AG20443 (cell line): ENCODE data around the gene ASTN2.

Source experiments
- DNase-seq: peaks from one replicate; pipeline ENCODE4 v3.0.0; 2012; ENCODE audit warnings: low spot score, mixed read lengths

The ASTN2 gene

DNA sequence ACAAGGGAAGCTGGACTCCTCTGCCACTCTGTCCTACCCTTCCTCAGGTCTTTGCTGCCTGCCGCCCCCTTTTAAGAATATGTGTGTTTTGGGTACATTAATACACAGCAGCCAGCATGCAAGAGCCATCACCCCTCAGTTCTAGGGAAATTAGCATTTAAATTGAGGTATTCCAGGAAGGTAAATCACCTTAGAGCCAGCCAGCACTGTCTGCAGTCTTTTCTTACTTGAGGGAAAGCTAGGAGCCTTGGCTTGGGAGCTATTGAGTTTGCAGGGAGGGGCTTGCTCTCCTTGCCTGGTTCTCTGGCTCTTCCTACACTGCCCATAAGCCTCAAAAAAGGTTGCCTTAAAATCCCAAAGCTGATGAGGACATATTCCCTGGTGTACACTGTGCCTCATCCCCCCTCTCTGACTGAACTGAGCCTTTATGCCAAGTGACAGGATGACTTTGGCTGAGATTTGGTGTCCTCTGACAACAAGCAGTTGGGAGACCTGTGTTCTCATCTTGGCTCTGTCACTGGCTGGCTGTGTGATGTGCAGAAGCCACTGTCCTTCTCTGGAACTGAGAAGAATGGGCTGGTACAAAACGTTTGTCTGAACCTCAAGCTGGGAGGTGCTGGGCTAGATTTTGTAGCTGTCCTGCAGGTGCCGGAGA is 673.6 kb downstream of the ASTN2 start:
- DNase-seq, result no peak

DNA sequence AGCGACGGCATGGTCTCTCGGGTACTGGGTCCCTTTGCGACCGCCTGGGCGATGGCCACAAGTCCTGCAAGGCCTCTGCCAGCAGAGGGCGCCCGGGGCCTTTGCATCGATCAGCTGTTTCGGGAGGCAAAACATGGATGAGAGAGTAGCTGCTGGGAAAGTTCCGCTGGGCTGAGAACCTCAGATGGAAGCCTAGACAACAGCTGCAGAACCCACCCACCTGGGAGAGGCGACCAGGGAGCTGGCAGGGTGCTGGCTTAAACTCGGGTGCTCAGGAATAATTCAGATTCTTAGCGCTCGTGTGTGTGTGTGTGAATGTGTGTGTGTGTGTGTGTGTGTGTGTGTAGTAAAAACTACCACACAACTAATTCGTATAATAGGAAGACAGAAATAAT is 677.7 kb downstream of the ASTN2 start:
- DNase-seq, result peak; percentile 95

DNA sequence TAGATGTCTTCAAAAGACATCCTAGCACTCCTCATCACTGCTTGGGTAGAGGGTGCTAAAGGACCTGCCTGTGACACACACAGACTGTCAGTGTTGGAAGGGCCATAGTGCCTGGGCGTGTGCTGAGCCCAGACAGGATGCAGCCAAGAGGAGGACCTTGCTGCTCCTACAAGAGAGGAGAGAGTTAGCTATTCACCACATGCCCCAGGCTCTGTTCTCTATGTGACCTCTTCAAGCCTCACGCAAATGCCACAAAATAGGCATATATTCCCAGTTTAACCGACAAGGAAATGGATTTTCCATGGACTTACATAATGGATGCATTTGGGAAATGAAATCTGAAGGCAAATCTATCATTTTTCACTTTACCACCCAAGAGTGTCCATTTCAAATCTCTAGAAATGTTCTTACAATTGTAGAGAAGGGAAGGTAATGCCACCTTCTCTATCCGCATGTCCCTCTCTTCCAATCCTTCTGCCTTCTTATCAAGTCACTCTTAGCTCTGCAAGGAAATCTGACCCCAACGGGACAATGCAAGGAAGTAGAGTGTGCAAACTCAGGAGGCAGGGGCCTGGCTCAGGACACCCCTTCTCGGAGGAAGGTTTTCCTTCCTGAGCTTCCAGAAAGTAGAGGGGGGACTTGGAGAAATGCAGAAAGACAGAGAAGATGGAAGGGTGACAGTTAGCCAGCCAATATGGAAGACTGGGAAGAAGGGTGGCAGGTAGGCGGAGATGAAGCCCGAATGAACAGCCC is 678.3 kb downstream of the ASTN2 start:
- DNase-seq, result no peak

DNA sequence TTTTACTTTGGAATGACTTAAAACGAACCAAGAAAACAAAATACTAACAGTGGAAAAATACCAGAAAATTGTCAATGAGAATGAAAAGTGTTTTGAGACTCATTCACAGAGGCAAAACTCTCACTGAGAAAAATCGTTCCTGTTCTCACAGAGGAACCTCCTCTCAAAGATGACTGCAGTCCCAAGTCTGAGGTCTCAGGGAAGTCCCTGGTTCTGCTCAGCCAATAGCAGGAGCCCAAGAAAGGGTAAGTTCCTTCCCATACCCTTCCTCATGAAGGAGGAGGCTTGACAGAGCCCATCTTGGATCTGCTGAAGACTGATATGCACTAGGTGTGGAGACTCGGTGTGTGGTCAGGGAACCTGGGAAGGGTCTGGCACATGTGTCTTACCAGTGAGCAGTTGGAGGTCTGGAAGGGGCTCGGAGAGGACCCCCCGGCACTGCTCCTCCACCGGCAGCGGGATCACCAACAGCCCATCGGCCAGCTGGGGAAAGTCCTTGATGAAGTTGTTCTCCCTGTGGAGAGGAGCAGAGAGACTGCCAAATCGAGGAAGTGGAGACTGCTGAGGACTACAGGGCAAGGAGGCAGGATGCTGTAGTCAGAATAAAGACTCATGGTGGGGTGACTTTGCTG is 681.7 kb downstream of the ASTN2 start:
- DNase-seq, result no peak

DNA sequence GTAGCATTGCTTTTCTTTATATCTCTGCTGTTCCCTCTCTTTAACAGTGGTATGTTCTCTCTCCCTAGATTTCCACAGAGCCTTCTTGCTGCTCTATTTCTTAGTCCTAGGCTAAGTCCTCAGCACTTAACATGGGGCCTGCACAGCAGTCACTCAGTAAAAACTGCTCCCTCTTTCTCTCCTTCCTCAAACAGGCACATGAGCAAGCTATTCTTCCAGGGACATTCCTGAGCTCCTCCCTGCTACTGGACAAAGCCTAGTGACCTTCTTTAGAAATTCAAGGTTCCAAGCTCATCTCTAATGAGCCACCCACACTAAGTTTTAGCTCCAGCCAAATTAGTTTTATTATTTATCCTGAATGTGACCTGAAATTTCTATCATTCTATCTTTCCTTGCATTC is 688.3 kb downstream of the ASTN2 start:
- no peak for DNase-seq

DNA sequence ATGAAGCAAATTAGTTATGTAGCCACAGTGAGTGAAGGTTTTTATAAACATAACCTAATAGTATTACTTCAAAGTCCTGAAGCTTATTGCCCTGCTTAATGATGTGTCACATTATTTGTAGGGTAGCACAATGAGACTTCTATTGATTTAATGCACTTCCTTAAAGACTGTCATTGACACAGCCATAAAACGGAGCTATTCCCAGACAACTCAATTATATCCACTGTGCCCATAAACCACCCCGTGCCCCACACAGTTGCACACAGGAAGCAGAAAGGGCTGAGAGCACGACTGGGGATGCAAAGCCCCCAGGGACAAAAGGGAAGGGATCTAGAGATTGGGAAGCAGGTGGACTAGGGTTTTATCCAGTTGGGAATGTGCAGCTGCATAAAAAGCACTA is 690.7 kb downstream of the ASTN2 start:
- no peak for DNase-seq

DNA sequence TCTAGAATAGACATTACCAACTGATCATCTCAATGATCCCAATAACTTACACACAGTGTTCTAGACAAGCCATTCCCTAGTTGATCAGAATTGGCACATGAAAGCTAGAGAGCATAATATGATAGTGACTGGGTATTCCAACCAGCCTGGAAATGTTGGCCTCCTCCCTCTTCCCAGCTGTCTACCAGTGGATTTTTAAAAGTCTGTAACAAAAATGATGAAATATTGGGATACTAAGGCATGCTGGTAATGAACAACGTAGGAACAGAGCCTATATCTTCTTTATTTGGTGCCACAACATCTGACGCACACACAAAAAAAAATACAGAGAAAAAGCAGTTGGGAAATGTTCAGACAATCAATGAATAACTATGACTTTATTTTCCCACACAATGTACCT is 692.9 kb downstream of the ASTN2 start:
- no peak for DNase-seq

DNA sequence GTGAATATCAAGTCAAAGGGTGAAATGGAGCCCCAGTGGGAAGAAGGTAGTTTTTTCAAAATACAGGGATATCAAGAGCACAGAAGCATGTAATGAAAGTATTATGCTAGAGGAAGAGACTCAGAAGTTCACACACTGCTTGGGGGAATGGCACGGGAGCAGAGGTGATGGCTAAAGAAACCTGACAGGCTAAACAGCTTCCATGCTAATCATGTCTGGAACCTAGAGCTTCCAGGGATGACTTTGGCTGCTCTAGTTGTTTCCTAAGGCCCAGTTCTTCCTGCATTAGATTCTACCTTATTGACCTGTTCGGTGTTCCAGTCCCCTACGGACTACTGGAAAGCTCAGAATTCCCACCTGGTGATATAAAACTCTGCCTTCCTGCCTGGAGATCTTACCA is 693.4 kb downstream of the ASTN2 start:
- DNase-seq, result no peak

DNA sequence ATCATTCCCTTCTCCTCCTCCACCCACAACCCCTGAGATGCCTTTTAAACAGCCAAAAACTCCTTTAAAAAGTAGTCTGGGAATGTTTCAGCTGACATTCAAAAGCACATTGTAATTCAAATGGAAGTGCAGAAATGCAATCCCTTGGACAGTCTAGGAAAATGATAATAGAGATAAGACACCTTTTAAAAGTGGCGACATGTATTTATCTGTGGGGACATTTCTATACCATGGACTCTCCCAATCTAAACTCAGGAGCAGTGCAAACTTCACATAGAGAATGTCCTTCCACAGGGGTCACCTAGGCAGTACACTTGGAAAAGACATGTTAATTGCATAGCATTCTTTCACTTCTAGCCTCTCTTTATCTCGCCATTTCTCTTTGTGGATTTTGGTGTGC is 694.7 kb downstream of the ASTN2 start:
- DNase-seq, result no peak

DNA sequence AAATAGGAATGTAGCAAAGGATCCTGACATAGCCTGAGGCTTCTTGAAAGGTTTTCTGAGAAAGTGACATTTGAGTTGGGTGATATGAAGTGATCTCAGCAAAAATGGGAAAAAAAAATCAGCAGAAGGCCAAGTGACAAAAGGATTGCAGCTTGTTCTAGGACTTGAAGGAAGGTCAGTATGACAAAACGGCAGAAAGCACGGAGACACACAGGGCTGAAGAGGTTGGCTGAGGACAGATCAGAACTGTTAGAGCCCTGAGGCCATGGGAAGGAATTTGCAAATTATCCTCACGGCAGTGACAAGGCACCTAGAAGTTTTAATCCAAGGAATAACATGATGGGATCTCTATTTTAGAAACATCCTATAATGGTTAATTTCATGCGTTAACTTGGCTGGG is 696.7 kb downstream of the ASTN2 start:
- DNase-seq, result no peak

DNA sequence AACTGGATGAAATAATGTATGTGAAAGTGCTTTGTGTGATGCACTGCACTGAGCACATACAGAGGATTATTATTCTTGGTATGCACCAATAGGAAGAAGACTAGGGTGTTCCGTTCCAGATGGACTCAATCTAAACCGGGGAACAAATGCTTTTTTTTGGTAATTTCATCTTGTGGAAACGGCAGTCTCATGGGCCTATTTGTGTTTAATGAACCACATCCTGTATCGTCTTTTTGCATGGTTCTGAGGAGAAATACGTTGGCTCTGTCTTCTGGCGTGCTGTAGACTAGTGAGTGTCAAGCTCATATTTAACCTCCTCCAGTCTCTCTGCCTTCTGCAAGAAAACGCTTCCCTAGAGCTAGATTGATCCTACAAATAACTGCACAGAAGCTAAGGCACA is 697.7 kb downstream of the ASTN2 start:
- DNase-seq, result peak; percentile 44

DNA sequence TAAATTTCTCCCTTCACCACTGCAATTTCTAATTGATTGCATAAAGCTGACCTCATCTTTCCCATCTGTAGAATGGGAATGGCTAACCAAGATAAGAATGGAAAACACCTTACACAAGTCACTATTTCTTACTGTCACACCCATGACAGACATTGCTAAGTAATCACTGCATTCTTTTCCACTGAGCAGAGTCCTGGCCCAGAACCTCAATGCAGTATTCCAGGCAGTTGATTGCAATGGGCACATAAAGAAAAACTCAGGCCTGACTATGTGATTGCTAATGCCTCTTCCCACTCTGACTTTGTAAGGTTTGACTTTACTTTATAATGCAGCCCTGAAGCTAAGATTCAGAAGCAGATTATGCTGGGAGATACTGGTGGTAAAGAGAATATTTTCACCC is 698.4 kb downstream of the ASTN2 start:
- DNase-seq, result peak; percentile 22

DNA sequence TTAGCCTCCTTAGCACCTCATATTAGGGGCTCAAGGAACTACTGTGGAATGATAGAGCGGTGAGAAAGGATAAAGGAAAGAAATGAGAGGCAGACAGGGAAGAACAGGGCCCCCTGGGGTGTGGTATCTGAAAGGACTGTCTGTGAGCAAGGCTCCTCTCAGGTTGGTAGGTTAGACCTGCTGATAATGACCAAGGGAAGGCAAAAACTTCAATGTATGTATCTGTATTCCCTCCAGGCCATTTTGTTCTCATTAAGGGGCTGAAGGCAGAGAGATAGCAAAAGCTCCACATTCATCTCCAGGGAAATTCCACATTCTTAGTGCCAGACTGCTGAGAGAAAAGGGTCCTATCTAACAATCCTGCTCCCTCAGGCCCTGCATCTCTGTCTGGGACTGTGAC is 699.1 kb downstream of the ASTN2 start:
- no peak for DNase-seq

DNA sequence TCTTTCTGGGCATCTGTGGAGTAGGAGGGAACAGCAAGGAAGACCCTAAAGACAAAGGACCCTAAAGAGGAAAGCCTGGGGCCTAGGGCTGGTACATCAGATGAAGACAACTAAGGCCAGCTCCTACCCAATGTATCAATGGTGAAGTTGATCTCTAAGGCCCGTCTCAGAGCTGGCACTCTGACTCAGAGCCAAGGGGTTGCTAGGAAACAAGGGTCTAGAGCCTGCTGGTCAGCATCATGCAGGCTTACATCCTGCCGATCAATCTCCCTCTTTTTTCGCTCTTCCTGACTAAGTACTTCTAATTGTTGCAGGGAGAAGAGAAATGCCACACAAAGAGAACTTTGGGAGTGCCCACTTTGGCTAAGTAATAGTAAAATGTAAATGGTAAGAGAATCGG is 701.6 kb downstream of the ASTN2 start:
- DNase-seq, result no peak

DNA sequence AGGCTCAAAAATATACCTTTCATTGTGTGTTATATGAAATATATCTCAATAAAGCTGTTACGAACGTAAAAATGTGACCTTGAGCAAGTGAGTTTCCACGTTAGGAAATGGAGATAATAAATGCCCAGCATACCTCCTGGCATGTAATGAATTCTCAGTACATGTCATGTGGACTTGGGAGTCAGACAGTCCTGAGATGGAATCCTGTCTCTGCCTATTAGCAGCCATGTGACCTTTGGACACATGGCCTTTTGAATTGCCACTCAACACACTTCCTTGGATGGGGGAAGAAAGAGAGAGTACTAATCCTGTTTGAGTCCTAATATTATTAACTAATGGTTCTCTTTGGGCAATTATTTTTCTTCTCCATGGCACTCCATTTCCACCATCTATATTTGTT is 702.1 kb downstream of the ASTN2 start:
- no peak for DNase-seq

DNA sequence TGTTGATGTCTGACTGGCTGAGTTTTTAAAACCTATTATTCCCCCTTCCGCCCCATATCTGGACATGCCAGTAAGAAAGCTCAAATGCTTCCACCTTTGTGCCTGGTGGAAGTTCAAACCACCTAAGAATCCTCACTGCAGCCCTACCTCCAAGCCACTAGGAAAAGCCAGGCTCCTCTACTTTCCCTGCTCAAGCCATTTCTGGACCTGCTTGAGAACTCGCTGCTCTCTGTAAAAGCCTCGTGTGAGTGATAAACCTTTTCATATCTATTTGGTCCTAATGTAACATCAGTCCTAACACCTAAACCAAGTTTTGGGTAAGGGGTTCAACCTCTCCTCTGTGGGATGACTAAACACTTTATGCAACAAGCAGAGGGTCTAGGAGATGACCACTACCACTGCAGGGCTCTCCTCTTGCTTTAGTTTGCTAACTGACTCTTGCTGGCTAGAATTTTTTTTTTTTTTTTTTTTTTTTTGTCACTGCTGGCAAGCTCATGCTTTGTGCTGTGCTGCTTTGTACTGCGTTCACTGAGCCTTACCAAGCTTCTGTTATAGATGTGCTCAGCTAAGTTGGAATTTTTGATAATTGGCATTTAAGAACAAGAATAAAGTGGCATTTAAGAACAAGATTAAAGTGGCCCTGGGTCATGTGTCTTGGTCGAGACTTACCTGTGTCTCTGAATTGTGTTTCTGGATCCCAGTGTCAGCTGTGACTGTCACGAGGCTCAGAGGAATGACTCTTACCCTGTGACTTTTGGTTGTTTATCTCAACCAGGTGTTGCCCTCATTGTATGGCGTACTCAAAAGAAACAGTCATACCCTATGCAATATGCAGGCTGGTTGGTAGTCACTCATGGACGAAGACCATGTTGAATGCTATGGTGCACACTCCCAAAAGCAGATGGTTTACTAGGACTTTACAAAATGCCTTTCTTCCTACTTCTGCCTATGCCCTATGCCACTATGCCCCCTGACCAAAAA is 708.3 kb downstream of the ASTN2 start:
- DNase-seq, result no peak

DNA sequence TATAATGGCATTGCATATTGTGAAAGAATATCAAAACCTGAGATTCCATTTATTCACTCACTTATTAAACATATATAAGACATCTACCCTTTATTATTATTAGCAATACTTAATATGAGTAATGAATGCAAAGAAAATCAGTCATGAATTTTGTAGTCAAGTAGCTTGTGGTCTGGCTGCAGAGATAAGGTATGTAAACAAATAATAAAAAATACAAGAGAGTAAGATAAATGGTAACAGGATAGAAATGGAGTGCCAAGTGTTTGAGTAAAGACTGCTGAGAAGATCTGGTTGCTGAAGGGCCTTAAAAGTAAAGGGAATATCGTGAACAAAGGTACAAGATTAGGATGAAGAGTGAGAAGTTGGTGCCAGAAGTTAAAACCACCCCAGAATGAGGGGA is 709.3 kb downstream of the ASTN2 start:
- DNase-seq, result no peak

DNA sequence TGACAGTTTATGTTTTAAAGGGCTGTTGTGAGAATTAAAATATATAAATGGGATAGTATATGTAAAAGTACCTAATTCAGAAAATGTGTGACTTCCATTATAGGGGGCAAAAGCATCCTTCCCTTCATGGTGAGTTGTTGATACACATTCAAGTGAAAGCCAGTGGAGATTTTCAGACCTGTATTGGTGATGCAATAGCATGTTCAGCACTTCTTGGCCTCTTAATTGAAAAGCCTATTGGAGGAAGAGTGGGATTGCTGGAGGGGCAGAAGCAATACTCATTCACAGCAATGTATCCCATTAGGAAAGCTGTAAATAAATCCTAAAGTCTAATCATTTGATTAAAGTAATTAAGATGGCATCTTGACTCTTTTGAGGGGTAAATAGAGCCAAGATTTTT is 710.4 kb downstream of the ASTN2 start:
- no peak for DNase-seq

DNA sequence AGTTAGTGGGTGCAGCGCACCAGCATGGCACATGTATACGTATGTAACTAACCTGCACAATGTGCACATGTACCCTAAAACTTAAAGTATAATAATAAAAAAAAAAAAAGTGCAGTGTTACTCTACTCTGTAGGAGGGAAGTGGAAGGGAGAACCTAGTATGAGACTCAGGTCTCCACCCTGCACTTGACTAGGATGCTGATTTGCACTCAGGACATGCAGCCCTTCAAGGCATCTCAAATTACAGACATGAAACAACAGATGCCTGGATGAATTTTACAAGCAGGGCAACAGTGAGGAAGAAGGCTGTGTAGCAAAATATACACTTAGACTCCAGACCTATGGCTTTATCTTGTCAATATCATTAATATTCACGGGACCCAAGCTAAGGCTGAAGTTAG is 711.2 kb downstream of the ASTN2 start:
- no peak for DNase-seq

DNA sequence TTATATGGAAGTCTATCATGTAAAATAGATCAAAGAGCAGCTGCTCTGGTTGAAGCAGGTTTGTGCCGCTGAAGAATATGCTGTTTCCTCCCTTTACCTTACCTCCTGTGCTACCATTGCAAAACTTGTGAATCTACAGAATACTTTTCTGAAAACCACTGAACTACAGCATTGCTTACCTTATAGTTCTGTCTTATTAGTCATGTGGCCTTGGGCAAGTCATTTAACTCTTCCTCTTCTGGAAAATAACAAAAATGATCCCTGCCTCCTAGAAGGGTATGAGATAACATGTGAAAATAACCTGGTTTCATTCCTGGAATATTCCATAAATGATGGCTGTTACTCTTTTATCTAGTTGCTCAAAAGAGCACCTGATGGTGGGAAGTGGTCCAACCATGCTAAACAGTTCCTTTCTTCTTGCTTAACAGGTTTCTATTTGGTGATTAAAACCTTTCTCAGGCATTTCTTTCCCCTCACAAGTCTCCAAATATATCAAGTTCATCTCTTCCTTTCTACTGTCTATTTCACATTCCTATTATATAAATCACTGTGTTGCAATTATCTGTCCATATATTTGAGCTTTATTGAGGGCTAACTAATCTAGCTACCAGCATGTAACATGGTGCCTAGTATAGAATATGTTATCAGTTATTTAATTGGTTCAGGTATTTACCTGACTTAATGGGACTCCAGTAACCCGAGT is 712.8 kb downstream of the ASTN2 start:
- DNase-seq, result no peak
